ENCODE results near the gene KRTAP4-7. TPM values are rescaled to one million over a fixed set of nuclear protein-coding genes. Genes with fewer than 3 reads are reported as not detected.
"Not testable (repeated sequence)": the region's sequence is repeated elsewhere in the genome, so short reads cannot be mapped to it uniquely, and the experiment has no call there.

KRTAP4-7 gene
- total and polyA plus RNA-seq, 3 donors from 2014 or later = not detected

GRCh38 chr17:41057547-41057946 lies 26.4 kb upstream of the KRTAP4-7 start:
- Histone ChIP-seq H3K4me3 (no peak overlapping the region), H3K4me1 (no peaks in the 10 kb centered on the region), H3K9me3 (no peaks in the 10 kb centered on the region), H3K27ac (no peak overlapping the region), H3K36me3 (ENCODE audit: low read depth, missing control alignments) (no peaks in the 10 kb centered on the region), H3K27me3 (no peaks in the 10 kb centered on the region)
- DNase-seq = no peak
- TF ChIP-seq CTCF (IDR thresholded peaks at IDR 0.05) (no peak), POLR2A (IDR thresholded peaks at IDR 0.05) (no peak)
- 84 to 97% methylated on average over 1 of the region's 1 CpG for WGBS, 2 donors
- intact Hi-C loops (cut with DNase I; ENCODE audit: low total_unique reads) = no loop called here

- intact Hi-C loops (cut with DNase I; ENCODE audit: low total_unique reads) = no loop called here
- no peaks in the 10 kb centered on the region for H3K9me3 ChIP-seq
- no peak overlapping the region for H3K27ac ChIP-seq
- H3K4me3 ChIP-seq = no peak overlapping the region
- no peaks in the 10 kb centered on the region for H3K36me3 ChIP-seq (ENCODE audit: low read depth, missing control alignments)
- WGBS, 2 donors = 83 to 96% methylated on average over 5 of the region's 5 CpGs
- no peak for DNase-seq
- no peaks in the 10 kb centered on the region for H3K4me1 ChIP-seq
- TF ChIP-seq POLR2A (IDR thresholded peaks at IDR 0.05) (no peak), CTCF (IDR thresholded peaks at IDR 0.05) (no peak)
- no peaks in the 10 kb centered on the region for H3K27me3 ChIP-seq
Measured at GRCh38 chr17:41058741-41059140, 25.2 kb upstream of the KRTAP4-7 start.

- H3K36me3 ChIP-seq (ENCODE audit: low read depth, missing control alignments); H3K4me3 ChIP-seq; intact Hi-C loops (cut with DNase I; ENCODE audit: low total_unique reads); H3K4me1 ChIP-seq; H3K9me3 ChIP-seq; H3K27me3 ChIP-seq; DNase-seq; H3K27ac ChIP-seq: not testable (repeated sequence)
- WGBS, 2 donors = 24 to 44% methylated on average over 8 to 9 of the region's 31 CpGs
Measured at GRCh38 chr17:41059276-41060051, 24.5 kb upstream of the KRTAP4-7 start.

- WGBS, 2 donors = 44 to 74% methylated on average over 6 of the region's 6 CpGs
- no peak for TF ChIP-seq POLR2A (IDR thresholded peaks at IDR 0.05)
- no peak for TF ChIP-seq CTCF (IDR thresholded peaks at IDR 0.05)
- H3K27ac ChIP-seq = no peak within 1 kb of the TSS
Measured at GRCh38 chr17:41060052-41060604, 23.8 kb upstream of the KRTAP4-7 start, which contains the start of gene KRTAP2-3. Gene KRTAP2-3, minus strand, starts transcription at chr17:41060114. Its CDS starts 64 bp downstream, at chr17:41060050.

GRCh38 chr17:41061964-41062363 lies 22.0 kb upstream of the KRTAP4-7 start:
- DNase-seq = no peak
- 48 to 51% methylated on average over 1 of the region's 1 CpG for WGBS, 2 donors
- Histone ChIP-seq H3K4me1 (no peaks in the 10 kb centered on the region), H3K4me3 (no peak overlapping the region), H3K36me3 (ENCODE audit: low read depth, missing control alignments) (no peaks in the 10 kb centered on the region), H3K9me3 (no peaks in the 10 kb centered on the region), H3K27me3 (no peaks in the 10 kb centered on the region), H3K27ac (peak overlapping the region in 1 of 2 donors; percentile 41)
- TF ChIP-seq CTCF (IDR thresholded peaks at IDR 0.05) = no peak
- TF ChIP-seq POLR2A (IDR thresholded peaks at IDR 0.05) = no peak
- intact Hi-C loops (cut with DNase I; ENCODE audit: low total_unique reads) = no loop called here

More at GRCh38 chr17:41060052-41060604, 23.8 kb upstream of the KRTAP4-7 start, which contains the start of gene KRTAP2-3:
- Histone ChIP-seq H3K36me3 (ENCODE audit: low read depth, missing control alignments) (no peaks in the 10 kb centered on the region), H3K27me3 (no peaks in the 10 kb centered on the region), H3K9me3 (no peaks in the 10 kb centered on the region), H3K4me1 (no peaks in the 10 kb centered on the region), H3K4me3 (no peak within 1 kb of the TSS)
- intact Hi-C loops (cut with DNase I; ENCODE audit: low total_unique reads) = no loop called here
- DNase-seq = no peak

All from testis (tissue), 3 donors.